BLaER1 (cell line): Measurements from ENCODE around the gene ASF1A.

Experiments
- H3K27ac ChIP-seq: shearing (Covaris generic); formaldehyde crosslinking; 2 replicates; pipeline ENCODE4 v1.8.1; 2022
- H3K27me3 ChIP-seq: shearing (Covaris generic); formaldehyde crosslinking; 2 replicates; pipeline ENCODE4 v1.8.1; 2022
- H3K36me3 ChIP-seq: shearing (Covaris generic); formaldehyde crosslinking; 2 replicates; pipeline ENCODE4 v1.8.1; 2022
- H3K4me1 ChIP-seq: shearing (Covaris generic); formaldehyde crosslinking; 2 replicates; pipeline ENCODE4 v1.8.1; 2022
- H3K4me2 ChIP-seq: shearing (Covaris generic); formaldehyde crosslinking; 2 replicates; pipeline ENCODE4 v1.8.1; 2022
- H3K4me3 ChIP-seq: shearing (Covaris generic); formaldehyde crosslinking; 2 replicates; pipeline ENCODE4 v1.8.1; 2022
- H3K9ac ChIP-seq: shearing (Covaris generic); formaldehyde crosslinking; 2 replicates; pipeline ENCODE4 v1.8.1; 2022
- H3K9me3 ChIP-seq: shearing (Covaris generic); formaldehyde crosslinking; 2 replicates; pipeline ENCODE4 v1.8.1; 2022
- H4K20me1 ChIP-seq: shearing (Covaris generic); formaldehyde crosslinking; 2 replicates; pipeline ENCODE4 v1.8.1; 2022
- Cebpa-rat ChIP-seq: shearing (Covaris generic); IDR thresholded peaks from 2 replicates; pipeline ENCODE4 v1.8.1; 2022

ASF1A gene

GRCh38 chr6:118952683-118953082 lies 58.7 kb downstream of the ASF1A start:
- H3K4me2 ChIP-seq = no peak overlapping the region
- H3K36me3 ChIP-seq = no peaks in the 10 kb centered on the region
- no peaks in the 10 kb centered on the region for H4K20me1 ChIP-seq
- H3K27ac ChIP-seq = no peak overlapping the region
- H3K27me3 ChIP-seq = no peaks in the 10 kb centered on the region
- H3K4me3 ChIP-seq = no peak overlapping the region
- H3K4me1 ChIP-seq = no peaks in the 10 kb centered on the region
- no peak overlapping the region for H3K9ac ChIP-seq
- no peaks in the 10 kb centered on the region for H3K9me3 ChIP-seq
- no peak for TF ChIP-seq Cebpa-rat

- H4K20me1 ChIP-seq = no peaks in the 10 kb centered on the region
- no peak overlapping the region for H3K4me3 ChIP-seq
- H3K4me1 ChIP-seq = no peaks in the 10 kb centered on the region
- H3K36me3 ChIP-seq = no peaks in the 10 kb centered on the region
- TF ChIP-seq Cebpa-rat = no peak
- no peak overlapping the region for H3K9ac ChIP-seq
- no peak overlapping the region for H3K27ac ChIP-seq
- no peak overlapping the region for H3K4me2 ChIP-seq
- no peaks in the 10 kb centered on the region for H3K9me3 ChIP-seq
- no peaks in the 10 kb centered on the region for H3K27me3 ChIP-seq
These were observed 59.4 kb downstream of the ASF1A start for GRCh38 chr6:118953391-118953790.
